GM12891 (cell line): Measurements from ENCODE around the gene SMIM23.

ENCODE experiments used
- POLR2A ChIP-seq: IDR thresholded peaks from 2 replicates; pipeline ENCODE4 v1.6.1; 2011; ENCODE audit warnings: low read depth, low read length, control low read depth
- TAF1 ChIP-seq: IDR thresholded peaks from 2 replicates; pipeline ENCODE4 v1.6.1; 2011; ENCODE audit warnings: low read depth, low read length, control low read depth

DNA sequence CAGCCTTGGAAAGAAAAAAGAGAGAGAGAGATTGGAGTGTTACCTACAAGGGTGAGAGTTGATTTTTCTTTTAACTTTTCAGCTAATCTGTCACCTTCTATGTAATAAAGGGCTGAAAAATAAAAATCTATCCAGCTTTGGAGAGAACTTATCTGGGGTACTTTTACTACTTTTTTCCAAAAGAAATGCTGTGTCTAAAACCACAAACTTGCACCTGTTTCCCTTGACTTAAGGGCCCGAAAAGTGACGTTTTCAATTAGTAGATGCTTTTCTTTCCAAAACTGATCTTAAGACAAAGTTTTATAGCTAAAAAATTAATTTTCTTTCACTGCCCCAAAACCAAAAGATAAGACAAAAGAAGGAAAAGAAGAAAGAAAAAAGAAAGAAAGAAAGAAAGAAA, 48.8 kb downstream of the SMIM23 start:
- no peak for TF ChIP-seq POLR2A
- TF ChIP-seq TAF1 = no peak
